Right cardiac atrium (tissue), 5 donors: ENCODE measurements around the gene CHI3L2. TPM values are rescaled to one million over a fixed set of nuclear protein-coding genes. Genes with fewer than 3 reads are reported as not detected.
A peak's percentile ranks its signal among the peaks of the same experiment; 100 is the strongest.

Source experiments
- ATAC-seq, 2 donors: fragments of 200-7000 bp; cut with Tn5 transposase; one replicate each; pipeline versions ENCODE4 v1.8.0 to v1.9.1; 2020; ENCODE audit warnings: moderate library complexity in 2 of 2, mild to moderate bottlenecking in 1 of 2
- DNase-seq, 3 donors: peaks; one replicate each; pipeline ENCODE4 v3.0.0-alpha.2; 2020
- H3K27ac ChIP-seq: one replicate; pipeline ENCODE4 v1.5.1; 2013; ENCODE audit warnings: mild to moderate bottlenecking, low read length, control low read depth, moderate library complexity
- H3K27me3 ChIP-seq: one replicate; pipeline ENCODE4 v1.6.1; 2013; ENCODE audit not compliant: control insufficient read depth, insufficient read depth
- H3K4me1 ChIP-seq: one replicate; pipeline ENCODE4 v1.6.1; 2013; ENCODE audit warnings: low read length; ENCODE audit not compliant: control insufficient read depth, insufficient read depth
- H3K4me3 ChIP-seq: one replicate; pipeline ENCODE4 v1.5.1; 2013; ENCODE audit warnings: low read length, control low read depth
- H3K9me3 ChIP-seq: one replicate; pipeline ENCODE4 v1.6.1; 2013; ENCODE audit warnings: low read length; ENCODE audit not compliant: control insufficient read depth
- WGBS: extraction: QIAGEN DNeasy Blood & Tissue Kit; methylation state at CpG from one replicate; pipeline ENCODE4 v1.1.7; 2013; 5-methylcytosine and 5-hydroxymethylcytosine counted together
- intact Hi-C, 4 donors: fragments of 100-400 bp; cut with DNase I; formaldehyde crosslinking; loops; one replicate each; pipeline versions ENCODE4 v1.11.0 to v1.14.0; 2022 to 2023
- polyA plus RNA-seq: library from polyadenylated mRNA; stranded (reverse); fragments of 200-250 nt; gene quantifications from one replicate; pipeline ENCODE4 v1.2.3, GENCODE V29; 2013
- total RNA-seq, 4 donors: library from RNA; stranded (reverse); fragmentation: NEBNext Ultra II Directional; extraction: Animal tissue kit (Norgen Biotek cat#: 25700); gene quantifications; one replicate each; pipeline ENCODE4 v1.2.1, GENCODE V29; 2021
- donor health status: healthy with polysubstance abuse.
- donor health status: DM: no; HTN: yes; CAD: no.
- donor health status: DM: no; HTN: no; CAD: no.
- donor health status: DM: no; HTN: yes; CAD: no; lungs with severe emphysema.
- donor health status: DM: yes; HTN: yes; CAD: no.

The CHI3L2 gene
- total and polyA plus RNA-seq, 5 donors = 1.2 to 20.7 (median 10.7) TPM

GRCh38 chr1:111267801-111268508, 40.4 kb downstream of the CHI3L2 start:
- no peaks in the 10 kb centered on the region for H3K9me3 ChIP-seq
- H3K27ac ChIP-seq = no peak overlapping the region
- H3K4me3 ChIP-seq = no peak overlapping the region
- no peaks in the 10 kb centered on the region for H3K27me3 ChIP-seq
- no peak for ATAC-seq
- no peaks in the 10 kb centered on the region for H3K4me1 ChIP-seq
- intact Hi-C loops = no loop called here
- WGBS = 74% methylated on average over 4 of the region's 4 CpGs
- no peak for DNase-seq

GRCh38 chr1:111269825-111270406, 42.4 kb downstream of the CHI3L2 start:
- no peaks in the 10 kb centered on the region for H3K4me1 ChIP-seq
- intact Hi-C loops = no loop called here
- H3K9me3 ChIP-seq = no peaks in the 10 kb centered on the region
- H3K4me3 ChIP-seq = no peak overlapping the region
- no peaks in the 10 kb centered on the region for H3K27me3 ChIP-seq
- no peak overlapping the region for H3K27ac ChIP-seq
- WGBS = 88% methylated on average over 4 of the region's 4 CpGs
- no peak for ATAC-seq
- DNase-seq = no peak

- DNase-seq (peak in 2 of 3 donors; percentile 37 to 51), ATAC-seq (peak in 1 of 2 donors; percentile 27)
- intact Hi-C loops = no loop called here
- H3K4me3 ChIP-seq = no peak overlapping the region
- H3K27me3 ChIP-seq = no peaks in the 10 kb centered on the region
- H3K4me1 ChIP-seq = no peaks in the 10 kb centered on the region
- H3K27ac ChIP-seq = no peak overlapping the region
- H3K9me3 ChIP-seq = no peaks in the 10 kb centered on the region
- WGBS = 8% methylated on average over 40 of the region's 40 CpGs
Measured at GRCh38 chr1:111270771-111271463, 43.4 kb downstream of the CHI3L2 start.

GRCh38 chr1:111271464-111271801, 43.9 kb downstream of the CHI3L2 start:
- H3K9me3 ChIP-seq = no peaks in the 10 kb centered on the region
- WGBS = 23% methylated on average over 16 of the region's 16 CpGs
- no peak overlapping the region for H3K27ac ChIP-seq
- ATAC-seq (no peak), DNase-seq (no peak)
- intact Hi-C loops = no loop called here
- no peaks in the 10 kb centered on the region for H3K4me1 ChIP-seq
- no peaks in the 10 kb centered on the region for H3K27me3 ChIP-seq
- no peak overlapping the region for H3K4me3 ChIP-seq

GRCh38 chr1:111272081-111272480, 44.6 kb downstream of the CHI3L2 start:
- Histone ChIP-seq H3K27me3 (no peaks in the 10 kb centered on the region), H3K9me3 (no peaks in the 10 kb centered on the region), H3K27ac (no peak overlapping the region), H3K4me3 (no peak overlapping the region), H3K4me1 (no peaks in the 10 kb centered on the region)
- ATAC-seq = no peak
- WGBS = 74% methylated on average over 3 of the region's 3 CpGs
- no peak for DNase-seq
- intact Hi-C loops = no loop called here

GRCh38 chr1:111274653-111275052, 47.1 kb downstream of the CHI3L2 start:
- intact Hi-C loops = no loop called here
- no peak overlapping the region for H3K27ac ChIP-seq
- ATAC-seq (peak; percentile 46 to 64), DNase-seq (no peak)
- no peaks in the 10 kb centered on the region for H3K4me1 ChIP-seq
- H3K4me3 ChIP-seq = no peak overlapping the region
- no peaks in the 10 kb centered on the region for H3K27me3 ChIP-seq
- 70% methylated on average over 4 of the region's 4 CpGs for WGBS
- no peaks in the 10 kb centered on the region for H3K9me3 ChIP-seq

GRCh38 chr1:111275079-111275478, 47.6 kb downstream of the CHI3L2 start:
- Histone ChIP-seq H3K4me1 (no peaks in the 10 kb centered on the region), H3K9me3 (no peaks in the 10 kb centered on the region), H3K27ac (no peak overlapping the region), H3K27me3 (no peaks in the 10 kb centered on the region), H3K4me3 (no peak overlapping the region)
- DNase-seq (peak; percentile 80 to 86 (median 84)), ATAC-seq (peak; percentile 94 to 96)
- WGBS = 52% methylated on average over 1 of the region's 1 CpG
- intact Hi-C loops = no loop called here

- no peaks in the 10 kb centered on the region for H3K4me1 ChIP-seq
- H3K4me3 ChIP-seq = no peak overlapping the region
- no peak for ATAC-seq
- no peak for DNase-seq
- intact Hi-C loops = no loop called here
- no peaks in the 10 kb centered on the region for H3K27me3 ChIP-seq
- H3K27ac ChIP-seq = no peak overlapping the region
- no peaks in the 10 kb centered on the region for H3K9me3 ChIP-seq
Measured at GRCh38 chr1:111275780-111276433, 48.4 kb downstream of the CHI3L2 start.

GRCh38 chr1:111279144-111279543, 51.6 kb downstream of the CHI3L2 start:
- DNase-seq (no peak), ATAC-seq (no peak)
- no peak overlapping the region for H3K4me3 ChIP-seq
- H3K4me1 ChIP-seq = no peaks in the 10 kb centered on the region
- H3K27me3 ChIP-seq = no peaks in the 10 kb centered on the region
- 72% methylated on average over 4 of the region's 4 CpGs for WGBS
- no peak overlapping the region for H3K27ac ChIP-seq
- H3K9me3 ChIP-seq = no peaks in the 10 kb centered on the region
- intact Hi-C loops = no loop called here

- Histone ChIP-seq H3K9me3 (no peaks in the 10 kb centered on the region), H3K4me3 (no peak overlapping the region), H3K4me1 (no peaks in the 10 kb centered on the region), H3K27me3 (no peaks in the 10 kb centered on the region), H3K27ac (no peak overlapping the region)
- intact Hi-C loops = no loop called here
- no peak for DNase-seq
- ATAC-seq = no peak
Measured at GRCh38 chr1:111280267-111280666, 52.8 kb downstream of the CHI3L2 start.

GRCh38 chr1:111281411-111281810, 53.9 kb downstream of the CHI3L2 start:
- Histone ChIP-seq H3K27me3 (no peaks in the 10 kb centered on the region), H3K4me3 (no peak overlapping the region), H3K9me3 (no peaks in the 10 kb centered on the region), H3K27ac (no peak overlapping the region), H3K4me1 (no peaks in the 10 kb centered on the region)
- DNase-seq (no peak), ATAC-seq (no peak)
- intact Hi-C loops = no loop called here
- WGBS = 75% methylated on average over 5 of the region's 5 CpGs
